Measurements from ENCODE around the gene DENND1C.

DNA sequence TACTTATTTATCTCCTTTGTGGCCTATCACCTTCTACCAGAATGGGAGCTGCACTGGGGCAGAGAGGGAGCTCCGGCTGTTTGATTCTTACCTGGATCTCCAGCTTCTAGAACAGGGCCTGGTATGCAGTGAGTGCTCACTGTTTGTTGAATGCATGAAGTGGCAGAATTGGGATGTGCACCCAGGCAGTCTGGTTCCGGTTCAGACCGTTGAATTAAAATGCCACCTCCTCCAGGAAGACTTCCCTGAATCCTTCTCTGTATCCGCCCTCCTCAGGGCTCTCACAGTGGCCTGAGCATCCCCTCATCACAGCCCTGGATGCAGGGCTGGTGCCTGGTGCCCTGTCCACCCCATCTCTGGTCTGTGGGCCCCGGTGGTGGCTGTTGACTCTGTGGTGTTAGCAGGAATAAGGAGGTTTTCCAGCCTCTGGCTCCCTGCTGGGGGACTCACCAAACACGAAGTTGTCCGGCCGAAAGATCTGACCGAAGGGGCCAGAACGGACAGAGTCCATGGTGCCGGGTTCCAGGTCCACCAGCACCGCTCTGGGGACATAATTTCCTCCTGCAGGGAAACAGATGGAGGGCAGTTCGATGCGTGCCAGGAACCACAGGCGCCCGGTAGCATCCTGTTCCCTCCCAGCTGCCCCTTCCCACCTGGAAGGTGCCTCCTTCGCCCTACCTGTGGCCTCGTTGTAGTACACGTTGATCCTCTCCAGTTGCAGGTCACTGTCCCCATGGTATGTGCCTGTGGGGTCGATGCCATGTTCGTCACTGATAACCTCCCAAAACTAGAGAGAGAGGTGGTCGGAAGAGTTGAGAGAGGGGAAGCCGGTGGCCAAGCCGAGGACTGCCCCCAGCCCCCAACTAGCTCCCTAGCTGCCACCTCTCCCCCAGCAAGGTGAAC, 19.5 kb upstream of the DENND1C start:
- TF ChIP-seq CTCF (conservative IDR thresholded peaks at IDR 0.05; ENCODE audit: low read length) (no peak), EZH2phosphoT487 (IDR thresholded peaks at IDR 0.05; ENCODE audit: borderline replicate concordance, low read depth, low read length) (no peak)

Measured in OCI-LY7 (cell line).